HepG2 (cell line): ENCODE measurements around the gene CABLES2. TPM values are rescaled to one million over a fixed set of nuclear protein-coding genes. Genes with fewer than 3 reads are reported as not detected.

ENCODE experiments used
- ATF2 ChIP-seq: sonication (generic); formaldehyde crosslinking; IDR thresholded peaks from 2 replicates; pipeline ENCODE4 v1.4.0; 2020; ENCODE audit warnings: missing genetic modification reagents
- ATF6 ChIP-seq: sonication (generic); formaldehyde crosslinking; conservative IDR thresholded peaks from 2 replicates; pipeline ENCODE4 v1.4.0; 2020; ENCODE audit warnings: missing genetic modification reagents
- DNMT3B ChIP-seq: conservative IDR thresholded peaks from 2 replicates; pipeline ENCODE4 v1.6.1; 2016; ENCODE audit warnings: missing biosample characterization, control low read depth
- ETS1 ChIP-seq: sonication (generic); formaldehyde crosslinking; IDR thresholded peaks from 2 replicates; pipeline ENCODE4 v1.4.0; 2020; ENCODE audit warnings: missing genetic modification reagents
- HDAC6 ChIP-seq: fragments of 200-600 bp; sonication (generic); IDR thresholded peaks from 2 replicates; pipeline ENCODE4 v1.7.0; 2017; ENCODE audit warnings: mild to moderate bottlenecking, antibody characterized with exemption, low read length, low read depth
- HMG20A ChIP-seq: IDR thresholded peaks from 2 replicates; pipeline ENCODE4 v1.6.1; 2016; ENCODE audit warnings: borderline replicate concordance
- HOXA3 ChIP-seq: sonication (generic); formaldehyde crosslinking; IDR thresholded peaks from 2 replicates; pipeline ENCODE4 v1.5.0; 2020; ENCODE audit warnings: missing genetic modification reagents
- NFRKB ChIP-seq: fragments of 450-650 bp; IDR thresholded peaks from 2 replicates; pipeline ENCODE4 v1.6.1; 2017
- NR2F1 ChIP-seq, 2 experiments: fragments of 450-650 bp in 1 of 2; formaldehyde crosslinking in 1 of 2; IDR thresholded peaks; 2 replicates each; pipeline versions ENCODE4 v1.5.0 to v1.6.1; 2016 to 2020; ENCODE audit warnings: mild to moderate bottlenecking in 1 of 2, missing compliant biosample characterization in 1 of 2, missing genetic modification reagents in 1 of 2, moderate library complexity in 1 of 2
- PBX3 ChIP-seq: sonication (generic); formaldehyde crosslinking; IDR thresholded peaks from 2 replicates; pipeline ENCODE4 v1.8.1; 2023; ENCODE audit warnings: missing genetic modification reagents, inconsistent platforms, borderline replicate concordance
- RARA ChIP-seq: IDR thresholded peaks from 2 replicates; pipeline ENCODE4 v1.6.1; 2016; ENCODE audit warnings: missing genetic modification reagents, missing compliant biosample characterization
- RBM22 ChIP-seq: fragments of 200-400 bp; formaldehyde crosslinking; optimal IDR thresholded peaks from 2 replicates; pipeline ENCODE3; 2017; ENCODE audit warnings: mild to moderate bottlenecking, low read length, moderate library complexity
- TCF12 ChIP-seq, 2 experiments: fragments of 450-650 bp in 1 of 2; sonication (generic) in 1 of 2; formaldehyde crosslinking in 1 of 2; IDR thresholded peaks; 2 replicates each; pipeline versions ENCODE4 v1.6.1 to v1.8.0; 2017 to 2022; ENCODE audit warnings: antibody characterized with exemption in 1 of 2, mild to moderate bottlenecking in 1 of 2, missing genetic modification reagents in 1 of 2, moderate library complexity in 1 of 2
- ZIK1 ChIP-seq: sonication (generic); formaldehyde crosslinking; IDR thresholded peaks from 2 replicates; pipeline ENCODE4 v1.5.0; 2020; ENCODE audit warnings: mild to moderate bottlenecking, low read depth, missing genetic modification reagents, borderline replicate concordance
- ZNF33A ChIP-seq: sonication (generic); formaldehyde crosslinking; IDR thresholded peaks from 2 replicates; pipeline ENCODE4 v1.5.1; 2020; ENCODE audit warnings: missing genetic modification reagents, mild to moderate bottlenecking, moderate library complexity, borderline replicate concordance
- ZNF354B ChIP-seq: sonication (generic); formaldehyde crosslinking; IDR thresholded peaks from 2 replicates; pipeline ENCODE4 v1.8.0; 2022; ENCODE audit warnings: mild to moderate bottlenecking, missing genetic modification reagents
- ZNF383 ChIP-seq: sonication (generic); formaldehyde crosslinking; IDR thresholded peaks from 2 replicates; pipeline ENCODE4 v1.4.0; 2020; ENCODE audit warnings: missing genetic modification reagents, mild to moderate bottlenecking, borderline replicate concordance
- ZNF558 ChIP-seq: sonication (generic); formaldehyde crosslinking; IDR thresholded peaks from 2 replicates; pipeline ENCODE4 v1.9.0; 2022; ENCODE audit warnings: mild to moderate bottlenecking, missing genetic modification reagents, borderline replicate concordance
- ZNF614 ChIP-seq: IDR thresholded peaks from 2 replicates; pipeline ENCODE4 v1.6.1; 2018; ENCODE audit warnings: missing biosample characterization, missing genetic modification reagents, inconsistent platforms, borderline replicate concordance
- ZNF7 ChIP-seq: IDR thresholded peaks from 2 replicates; pipeline ENCODE4 v1.6.1; 2016; ENCODE audit warnings: missing biosample characterization, missing genetic modification reagents
- ZNF800 ChIP-seq: sonication (generic); formaldehyde crosslinking; IDR thresholded peaks from 2 replicates; pipeline ENCODE4 v1.4.0; 2020; ENCODE audit warnings: missing genetic modification reagents
- ZNF816 ChIP-seq: sonication (generic); formaldehyde crosslinking; IDR thresholded peaks from 2 replicates; pipeline ENCODE4 v1.8.0; 2022; ENCODE audit warnings: missing genetic modification reagents, mild to moderate bottlenecking, borderline replicate concordance
- polyA plus RNA-seq, 8 experiments: library from polyadenylated mRNA; depleted of rRNA in 3 of 8; stranded (reverse) in 7 of 8; unstranded in 1 of 8; fragments of >200 nt; fragmentation: Illumina TruSeq in 4 of 8; extraction: Trizol in 4 of 8; gene quantifications; 2 replicates each; pipeline versions ENCODE4 v1.2.1 to v1.2.3, GENCODE V29; 2011 to 2016; ENCODE audit warnings: low read depth in 4 of 8, missing spikeins in 1 of 8, mixed read lengths in 1 of 8; ENCODE audit not compliant: insufficient read depth in 1 of 8
- total RNA-seq, 5 experiments: library from RNA; depleted of rRNA; stranded (reverse); fragments of >200 nt; fragmentation: Illumina TruSeq; extraction: Trizol; gene quantifications; 2 replicates each; pipeline ENCODE4 v1.2.3, GENCODE V29; 2016; ENCODE audit warnings: low read depth in 1 of 5

Gene CABLES2
- total and polyA plus RNA-seq, 2 of the 13 experiments (the other 11 are each of a cell fraction or from before 2014, with no cell fraction given): 5.2 to 9.7 TPM

GRCh38 chr20:62374331-62375152, 32.5 kb downstream of the CABLES2 start (continued):
- no peak for TF ChIP-seq ATF6 (CRISPR knock-in tag)
- no peak for TF ChIP-seq HDAC6
- TF ChIP-seq NFRKB: no peak
- TF ChIP-seq HMG20A (CRISPR knock-in tag): no peak
- TF ChIP-seq ZNF800 (CRISPR knock-in tag): no peak
- TF ChIP-seq ZNF558 (CRISPR knock-in tag): no peak
- TF ChIP-seq ZNF7: no peak
- no peak for TF ChIP-seq RBM22
- TF ChIP-seq TCF12 (IDR thresholded peaks at IDR 0.05): no peak
- TF ChIP-seq TCF12 (CRISPR knock-in tag; IDR thresholded peaks at IDR 0.05): no peak
- no peak for TF ChIP-seq DNMT3B (CRISPR knock-in tag)
- TF ChIP-seq ZNF33A (CRISPR knock-in tag): no peak
- no peak for TF ChIP-seq ATF2
- no peak for TF ChIP-seq HOXA3
- no peak for TF ChIP-seq ZIK1 (CRISPR knock-in tag)
- no peak for TF ChIP-seq ZNF816 (CRISPR knock-in tag)
- TF ChIP-seq PBX3: no peak
- TF ChIP-seq ZNF614 (CRISPR knock-in tag): no peak
- TF ChIP-seq NR2F1 (CRISPR knock-in tag; IDR thresholded peaks at IDR 0.05): no peak
- TF ChIP-seq ETS1 (CRISPR knock-in tag): no peak
- TF ChIP-seq RARA: no peak
- no peak for TF ChIP-seq ZNF383
- no peak for TF ChIP-seq ZNF354B
